ENCODE measurements around the gene OR51M1.
"Not testable (repeated sequence)": the region's sequence is repeated elsewhere in the genome, so short reads cannot be mapped to it uniquely, and the experiment has no call there.

Gene OR51M1

GRCh38 chr11:5366365-5366764 is 17.2 kb upstream of the OR51M1 start:
- not testable (repeated sequence) for H3K36me3 Mint-ChIP-seq (ENCODE audit: low read depth); H3K9me3 Mint-ChIP-seq; H3K27ac Mint-ChIP-seq; H3K27me3 Mint-ChIP-seq (ENCODE audit: low read depth); H3K4me1 Mint-ChIP-seq (ENCODE audit: low read depth); DNase-seq (ENCODE audit: low spot score); H3K4me3 Mint-ChIP-seq

DNA sequence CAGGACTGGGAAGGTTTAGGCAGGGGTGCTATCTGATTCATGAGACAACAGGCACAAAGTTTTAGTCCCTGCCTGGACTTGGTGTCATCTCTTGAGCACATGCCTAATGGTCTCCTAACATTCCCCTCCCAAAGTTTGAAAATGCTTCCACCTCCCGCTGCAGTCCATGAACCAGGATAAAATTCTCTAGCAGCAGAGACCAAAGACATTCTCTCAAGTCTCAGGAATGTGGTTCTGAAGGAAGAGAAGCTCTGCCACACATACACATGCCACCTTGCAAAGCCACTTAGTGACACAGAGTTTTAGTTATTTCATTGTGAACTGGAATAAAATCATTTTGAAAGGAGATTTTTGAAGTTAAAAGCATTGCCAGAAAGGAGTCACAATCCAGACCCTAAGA is 16.8 kb upstream of the OR51M1 start:
- no peaks in the 10 kb centered on the region for H3K4me1 Mint-ChIP-seq (ENCODE audit: low read depth)
- no peak for DNase-seq (ENCODE audit: low spot score)
- no peak overlapping the region for H3K4me3 Mint-ChIP-seq
- no peaks in the 10 kb centered on the region for H3K9me3 Mint-ChIP-seq
- H3K27ac Mint-ChIP-seq, result no peak overlapping the region
- no peaks in the 10 kb centered on the region for H3K27me3 Mint-ChIP-seq (ENCODE audit: low read depth)
- no peaks in the 10 kb centered on the region for H3K36me3 Mint-ChIP-seq (ENCODE audit: low read depth)

DNA sequence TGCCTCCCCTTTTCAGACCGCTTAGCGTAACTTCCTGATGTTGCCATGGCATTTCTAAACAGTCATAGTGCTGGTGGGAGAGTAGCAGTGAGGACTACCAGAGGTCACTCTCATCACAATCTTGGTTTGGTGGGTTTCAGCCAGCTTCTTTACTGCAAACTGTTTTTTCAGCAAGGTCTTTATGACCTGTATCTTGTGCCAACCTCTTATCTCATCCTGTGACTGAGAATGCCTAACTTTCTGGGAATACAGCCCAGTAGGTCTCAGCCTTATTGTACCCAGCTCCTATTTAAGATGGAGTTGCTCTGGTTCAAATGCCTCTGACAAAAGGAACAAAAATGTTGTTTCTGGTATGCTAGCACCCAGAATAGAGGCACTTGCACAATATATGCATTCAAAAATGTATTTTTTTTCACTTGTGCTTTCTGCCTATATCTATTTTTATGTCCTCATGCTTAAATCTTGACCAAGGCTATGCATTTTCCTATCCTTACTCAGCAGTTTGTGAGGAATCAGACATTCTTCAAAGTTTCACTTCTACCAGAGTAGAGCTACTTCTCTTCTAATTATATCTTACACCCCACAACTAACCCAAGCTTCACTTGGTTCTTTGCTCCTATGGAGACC is 16.1 kb upstream of the OR51M1 start:
- no peak for DNase-seq (ENCODE audit: low spot score)
- H3K36me3 Mint-ChIP-seq (ENCODE audit: low read depth), result no peaks in the 10 kb centered on the region
- no peaks in the 10 kb centered on the region for H3K4me1 Mint-ChIP-seq (ENCODE audit: low read depth)
- H3K27ac Mint-ChIP-seq, result no peak overlapping the region
- no peak overlapping the region for H3K4me3 Mint-ChIP-seq
- no peaks in the 10 kb centered on the region for H3K27me3 Mint-ChIP-seq (ENCODE audit: low read depth)
- no peaks in the 10 kb centered on the region for H3K9me3 Mint-ChIP-seq

- H3K27ac Mint-ChIP-seq, result no peak overlapping the region
- no peaks in the 10 kb centered on the region for H3K9me3 Mint-ChIP-seq
- no peak overlapping the region for H3K4me3 Mint-ChIP-seq
- no peaks in the 10 kb centered on the region for H3K36me3 Mint-ChIP-seq (ENCODE audit: low read depth)
- no peaks in the 10 kb centered on the region for H3K4me1 Mint-ChIP-seq (ENCODE audit: low read depth)
- DNase-seq (ENCODE audit: low spot score), result no peak
- no peaks in the 10 kb centered on the region for H3K27me3 Mint-ChIP-seq (ENCODE audit: low read depth)
Observed at GRCh38 chr11:5368502-5369043, 15.0 kb upstream of the OR51M1 start.

GRCh38 chr11:5369789-5370188 is 13.8 kb upstream of the OR51M1 start:
- DNase-seq (ENCODE audit: low spot score), result no peak
- Mint-ChIP-seq H3K4me1 (ENCODE audit: low read depth) (no peaks in the 10 kb centered on the region), H3K36me3 (ENCODE audit: low read depth) (no peaks in the 10 kb centered on the region), H3K27me3 (ENCODE audit: low read depth) (no peaks in the 10 kb centered on the region), H3K9me3 (no peaks in the 10 kb centered on the region), H3K27ac (no peak overlapping the region), H3K4me3 (no peak overlapping the region)

DNA sequence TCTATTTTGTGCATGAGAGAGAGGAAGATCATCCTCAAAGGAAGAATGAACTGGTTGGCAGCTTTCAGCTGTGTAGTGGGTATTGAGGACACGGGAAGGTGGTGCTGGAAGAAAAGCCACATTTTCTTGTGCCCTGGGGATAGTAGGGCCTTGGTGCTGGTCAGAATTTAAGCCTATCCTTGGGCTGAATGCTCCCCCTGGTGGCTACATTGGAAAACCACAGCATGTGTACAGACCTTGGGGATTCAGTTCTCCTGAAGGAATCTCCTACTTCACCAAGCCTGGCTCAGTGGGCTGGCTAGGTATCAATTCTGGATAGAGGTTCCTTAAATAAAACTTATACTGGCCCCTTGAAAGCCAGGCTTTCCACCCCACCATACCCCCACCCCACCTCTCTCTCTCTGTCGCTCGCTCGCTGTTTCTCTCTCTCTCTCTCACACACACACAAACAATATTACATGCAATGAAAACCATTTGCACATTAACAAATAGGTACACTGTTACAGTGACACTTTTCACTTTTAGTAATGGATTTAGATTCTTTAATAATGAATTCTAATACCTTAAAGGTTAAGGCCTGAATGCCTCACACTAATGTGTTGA is 2.8 kb upstream of the OR51M1 start:
- H3K36me3 Mint-ChIP-seq (ENCODE audit: low read depth), result no peaks in the 10 kb centered on the region
- DNase-seq (ENCODE audit: low spot score), result peak; percentile 8

GRCh38 chr11:5384335-5384734 is 723 bp downstream of the OR51M1 start:
- no peaks in the 10 kb centered on the region for H3K9me3 Mint-ChIP-seq
- no peaks in the 10 kb centered on the region for H3K36me3 Mint-ChIP-seq (ENCODE audit: low read depth)
- H3K4me1 Mint-ChIP-seq (ENCODE audit: low read depth), result no peaks in the 10 kb centered on the region
- no peak for DNase-seq (ENCODE audit: low spot score)
- H3K4me3 Mint-ChIP-seq, result no peak overlapping the region
- peaks cover 2% of the 10 kb centered on the region for H3K27me3 Mint-ChIP-seq (ENCODE audit: low read depth)
- H3K27ac Mint-ChIP-seq, result no peak overlapping the region

More for the DNA sequence above, 2.8 kb upstream of the OR51M1 start:
- H3K4me3 Mint-ChIP-seq, result no peak overlapping the region
- no peaks in the 10 kb centered on the region for H3K9me3 Mint-ChIP-seq
- H3K4me1 Mint-ChIP-seq (ENCODE audit: low read depth), result no peaks in the 10 kb centered on the region
- H3K27ac Mint-ChIP-seq, result no peak overlapping the region
- peaks cover 2% of the 10 kb centered on the region for H3K27me3 Mint-ChIP-seq (ENCODE audit: low read depth)

DNA sequence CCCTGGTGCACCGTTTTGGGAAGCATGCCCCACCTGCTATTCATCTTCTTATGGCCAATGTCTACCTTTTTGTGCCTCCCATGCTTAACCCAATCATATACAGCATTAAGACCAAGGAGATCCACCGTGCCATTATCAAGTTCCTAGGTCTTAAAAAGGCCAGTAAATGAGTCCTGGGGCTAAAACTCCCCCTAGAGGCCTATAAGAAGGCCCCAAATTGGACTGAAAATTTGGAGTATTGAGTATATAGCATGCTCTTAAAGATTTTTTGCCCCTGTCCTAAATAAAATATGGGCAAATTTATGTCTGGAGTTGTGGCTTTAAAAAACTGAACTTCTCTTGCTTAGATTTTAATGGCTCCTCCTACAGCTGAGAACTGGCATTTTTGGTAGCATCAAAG is 6.6 kb downstream of the OR51M1 start:
- H3K27me3 Mint-ChIP-seq (ENCODE audit: low read depth), result no peaks in the 10 kb centered on the region
- H3K4me3 Mint-ChIP-seq, result no peak overlapping the region
- H3K9me3 Mint-ChIP-seq, result no peaks in the 10 kb centered on the region
- no peaks in the 10 kb centered on the region for H3K36me3 Mint-ChIP-seq (ENCODE audit: low read depth)
- no peak overlapping the region for H3K27ac Mint-ChIP-seq
- DNase-seq (ENCODE audit: low spot score), result no peak
- no peaks in the 10 kb centered on the region for H3K4me1 Mint-ChIP-seq (ENCODE audit: low read depth)

DNA sequence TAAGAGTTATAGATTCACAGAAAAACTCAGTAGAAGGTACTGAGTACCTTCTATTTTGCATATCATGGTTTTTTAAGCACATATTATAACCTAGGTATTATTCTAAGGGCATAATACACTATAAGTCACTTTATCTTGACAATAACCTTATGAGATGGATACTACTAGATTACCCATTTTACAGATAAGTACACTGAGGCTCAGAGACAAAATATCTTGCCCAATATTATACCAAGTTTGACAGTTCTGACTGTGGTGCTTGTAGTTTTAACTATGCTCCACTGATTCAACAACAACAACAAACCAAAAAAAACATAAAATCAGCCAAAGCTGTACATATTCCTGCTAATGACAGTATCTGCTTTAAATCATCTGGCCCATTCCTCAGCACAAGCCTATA is 10.5 kb downstream of the OR51M1 start:
- DNase-seq (ENCODE audit: low spot score), result no peak
- no peaks in the 10 kb centered on the region for H3K27me3 Mint-ChIP-seq (ENCODE audit: low read depth)
- no peaks in the 10 kb centered on the region for H3K9me3 Mint-ChIP-seq
- H3K27ac Mint-ChIP-seq, result no peak overlapping the region
- no peak overlapping the region for H3K4me3 Mint-ChIP-seq
- H3K4me1 Mint-ChIP-seq (ENCODE audit: low read depth), result no peaks in the 10 kb centered on the region
- no peaks in the 10 kb centered on the region for H3K36me3 Mint-ChIP-seq (ENCODE audit: low read depth)

GRCh38 chr11:5398936-5399335 is 15.3 kb downstream of the OR51M1 start:
- Mint-ChIP-seq H3K4me1 (ENCODE audit: low read depth) (no peaks in the 10 kb centered on the region), H3K4me3 (no peak overlapping the region), H3K27me3 (ENCODE audit: low read depth) (no peaks in the 10 kb centered on the region), H3K9me3 (no peaks in the 10 kb centered on the region), H3K36me3 (ENCODE audit: low read depth) (no peaks in the 10 kb centered on the region), H3K27ac (no peak overlapping the region)
- DNase-seq (ENCODE audit: low spot score), result no peak

DNA sequence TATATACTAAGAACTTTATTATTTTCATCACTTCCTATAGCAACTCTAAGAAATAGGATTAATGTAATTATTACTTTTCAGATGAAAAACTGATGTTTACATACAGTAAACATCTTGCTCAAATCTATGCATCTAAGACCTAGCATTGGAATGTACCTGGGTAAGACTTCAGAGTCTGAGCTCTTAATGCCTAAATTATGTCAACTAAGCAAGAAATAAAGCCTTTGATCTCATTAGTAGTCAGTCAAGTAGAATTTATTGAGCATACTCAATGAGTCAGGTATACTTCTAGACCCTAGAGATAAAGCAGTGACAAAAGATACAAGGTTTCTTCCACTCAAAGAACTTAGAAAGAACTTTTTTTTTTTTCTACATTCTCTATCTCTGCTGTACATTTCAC is 21.6 kb downstream of the OR51M1 start:
- H3K36me3 Mint-ChIP-seq (ENCODE audit: low read depth), result no peaks in the 10 kb centered on the region
- H3K9me3 Mint-ChIP-seq, result no peaks in the 10 kb centered on the region
- no peak for DNase-seq (ENCODE audit: low spot score)
- H3K27ac Mint-ChIP-seq, result no peak overlapping the region
- H3K4me1 Mint-ChIP-seq (ENCODE audit: low read depth), result no peaks in the 10 kb centered on the region
- H3K27me3 Mint-ChIP-seq (ENCODE audit: low read depth), result no peaks in the 10 kb centered on the region
- H3K4me3 Mint-ChIP-seq, result no peak overlapping the region

- Mint-ChIP-seq H3K9me3 (no peaks in the 10 kb centered on the region), H3K36me3 (ENCODE audit: low read depth) (no peaks in the 10 kb centered on the region)
Observed at GRCh38 chr11:5420993-5421392, 37.4 kb downstream of the OR51M1 start.

GRCh38 chr11:5421811-5422210 is 38.2 kb downstream of the OR51M1 start, which contains the start of gene OR51Q1:
TSS of gene OR51Q1 (plus strand) at chr11:5422111. CDS start at chr11:5422201, 90 bp downstream.
- no peaks in the 10 kb centered on the region for H3K27me3 Mint-ChIP-seq (ENCODE audit: low read depth)
- no peaks in the 10 kb centered on the region for H3K9me3 Mint-ChIP-seq
- no peak for DNase-seq (ENCODE audit: low spot score)
- no peaks in the 10 kb centered on the region for H3K4me1 Mint-ChIP-seq (ENCODE audit: low read depth)
- no peaks in the 10 kb centered on the region for H3K36me3 Mint-ChIP-seq (ENCODE audit: low read depth)
- no peak within 1 kb of the TSS for H3K27ac Mint-ChIP-seq
- no peak within 1 kb of the TSS for H3K4me3 Mint-ChIP-seq

More at GRCh38 chr11:5420993-5421392, 37.4 kb downstream of the OR51M1 start:
- H3K4me3 Mint-ChIP-seq, result no peak overlapping the region
- H3K27ac Mint-ChIP-seq, result no peak overlapping the region
- H3K4me1 Mint-ChIP-seq (ENCODE audit: low read depth), result no peaks in the 10 kb centered on the region
- no peaks in the 10 kb centered on the region for H3K27me3 Mint-ChIP-seq (ENCODE audit: low read depth)
- DNase-seq (ENCODE audit: low spot score), result no peak

GRCh38 chr11:5423131-5423530 is 39.5 kb downstream of the OR51M1 start:
- Mint-ChIP-seq H3K27ac (no peak overlapping the region), H3K36me3 (ENCODE audit: low read depth) (no peaks in the 10 kb centered on the region), H3K4me1 (ENCODE audit: low read depth) (no peaks in the 10 kb centered on the region), H3K4me3 (no peak overlapping the region), H3K27me3 (ENCODE audit: low read depth) (peaks cover 6% of the 10 kb centered on the region), H3K9me3 (no peaks in the 10 kb centered on the region)
- DNase-seq (ENCODE audit: low spot score), result no peak

DNA sequence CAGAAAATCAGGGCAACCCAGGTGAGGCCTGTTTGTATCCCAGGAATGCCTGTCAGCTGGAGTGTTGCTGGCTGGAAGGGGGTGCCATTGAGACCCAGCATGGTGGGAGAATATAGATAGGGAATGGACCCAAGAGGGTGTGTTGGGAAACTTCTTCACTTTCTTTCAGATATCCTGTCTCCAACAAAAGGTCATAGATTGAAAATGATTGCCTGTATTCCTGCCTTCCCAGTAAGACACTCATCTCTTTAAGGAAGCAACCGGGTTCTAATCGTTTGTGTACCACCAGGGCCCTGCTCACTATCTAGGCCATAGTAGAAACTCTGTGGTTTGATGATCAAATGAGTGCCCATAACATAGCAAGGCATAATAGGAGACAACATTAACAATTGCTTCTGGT is 57.8 kb downstream of the OR51M1 start, which contains the start of gene OR51I1:
TSS of gene OR51I1 (minus strand) at position 101 of the 400 bp plus-strand sequence. CDS start at position 101, 0 bp downstream.
- no peaks in the 10 kb centered on the region for H3K9me3 Mint-ChIP-seq

More for the DNA sequence above, 57.8 kb downstream of the OR51M1 start, which contains the start of gene OR51I1:
- H3K27me3 Mint-ChIP-seq (ENCODE audit: low read depth), result no peaks in the 10 kb centered on the region
- no peaks in the 10 kb centered on the region for H3K4me1 Mint-ChIP-seq (ENCODE audit: low read depth)
- no peak within 1 kb of the TSS for H3K27ac Mint-ChIP-seq
- no peaks in the 10 kb centered on the region for H3K36me3 Mint-ChIP-seq (ENCODE audit: low read depth)
- DNase-seq (ENCODE audit: low spot score), result no peak
- no peak within 1 kb of the TSS for H3K4me3 Mint-ChIP-seq
